Neural progenitor cell (in vitro differentiated cells): ENCODE results near the gene PPM1F. TPM values are rescaled to one million over a fixed set of nuclear protein-coding genes. Genes with fewer than 3 reads are reported as not detected.
"Not testable (repeated sequence)": the region's sequence is repeated elsewhere in the genome, so short reads cannot be mapped to it uniquely, and the experiment has no call there.

Source experiments
- DNase-seq: peaks from one replicate; pipeline ENCODE4 v3.0.0-alpha.2; 2016; ENCODE audit warnings: low spot score
- H2AFZ ChIP-seq: fragments of 200-600 bp; sonication (generic); replicated peaks from 2 replicates; pipeline ENCODE4 v1.6.1; 2016; ENCODE audit warnings: antibody characterized with exemption
- H3F3A ChIP-seq: fragments of 200-600 bp; sonication (generic); 2 replicates; pipeline ENCODE4 v1.6.1; 2016; ENCODE audit warnings: antibody characterized with exemption, low read depth
- H3K27ac ChIP-seq: fragments of 200-600 bp; sonication (generic); 2 replicates; pipeline ENCODE4 v1.5.1; 2016; ENCODE audit warnings: mild to moderate bottlenecking
- H3K27me3 ChIP-seq: fragments of 200-600 bp; sonication (generic); 2 replicates; pipeline ENCODE4 v1.6.1; 2016; ENCODE audit warnings: mild to moderate bottlenecking, moderate library complexity
- H3K36me3 ChIP-seq: fragments of 200-600 bp; sonication (generic); 2 replicates; pipeline ENCODE4 v1.5.1; 2016
- H3K4me1 ChIP-seq: fragments of 200-600 bp; sonication (generic); 2 replicates; pipeline ENCODE4 v1.6.1; 2016; ENCODE audit warnings: mixed run types
- H3K4me2 ChIP-seq: fragments of 200-600 bp; sonication (generic); 2 replicates; pipeline ENCODE4 v1.6.1; 2016
- H3K4me3 ChIP-seq: fragments of 200-600 bp; sonication (generic); 2 replicates; pipeline ENCODE4 v1.5.1; 2016
- H3K79me2 ChIP-seq: fragments of 200-600 bp; sonication (generic); 2 replicates; pipeline ENCODE4 v1.6.1; 2016; ENCODE audit warnings: low read depth
- H3K9ac ChIP-seq: fragments of 200-600 bp; sonication (generic); 2 replicates; pipeline ENCODE4 v1.6.1; 2016
- H3K9me3 ChIP-seq: fragments of 200-600 bp; sonication (generic); 2 replicates; pipeline ENCODE4 v1.5.1; 2016; ENCODE audit warnings: low read depth
- H4K20me1 ChIP-seq: fragments of 200-600 bp; sonication (generic); 2 replicates; pipeline ENCODE4 v1.6.1; 2016; ENCODE audit warnings: low read depth
- H3K27ac Mint-ChIP-seq: 3 replicates; pipeline ENCODE4 v1.8.0; 2021; ENCODE audit warnings: mixed read lengths
- H3K27me3 Mint-ChIP-seq: 2 replicates; pipeline ENCODE4 v1.8.0; 2022; ENCODE audit warnings: low read depth, mild to moderate bottlenecking, inconsistent platforms, moderate library complexity, mixed read lengths; ENCODE audit not compliant: insufficient read depth
- H3K36me3 Mint-ChIP-seq: 3 replicates; pipeline ENCODE4 v1.8.0; 2021; ENCODE audit warnings: mixed read lengths
- H3K4me1 Mint-ChIP-seq: 3 replicates; pipeline ENCODE4 v1.8.0; 2021; ENCODE audit warnings: mixed read lengths
- H3K4me3 Mint-ChIP-seq: 3 replicates; pipeline ENCODE4 v1.8.0; 2021; ENCODE audit warnings: mild to moderate bottlenecking, moderate library complexity, mixed read lengths
- H3K9me3 Mint-ChIP-seq: 3 replicates; pipeline ENCODE4 v1.8.0; 2020; ENCODE audit warnings: mixed read lengths
- CTCF ChIP-seq: fragments of 200-600 bp; sonication (generic); IDR thresholded peaks from 2 replicates; pipeline ENCODE4 v1.5.1; 2017; ENCODE audit warnings: antibody characterized with exemption, mild to moderate bottlenecking
- EZH2 ChIP-seq: fragments of 200-600 bp; sonication (generic); IDR thresholded peaks from 2 replicates; pipeline ENCODE4 v1.6.1; 2017; ENCODE audit warnings: antibody characterized with exemption, mild to moderate bottlenecking, moderate library complexity
- EZH2phosphoT487 ChIP-seq: fragments of 200-600 bp; sonication (generic); IDR thresholded peaks from 2 replicates; pipeline ENCODE4 v1.6.1; 2017; ENCODE audit warnings: antibody characterized with exemption
- total RNA-seq: library from RNA; depleted of rRNA; stranded (reverse); fragments of >200 nt; gene quantifications from 2 replicates; pipeline ENCODE4 v1.2.3, GENCODE V29; 2015; ENCODE audit warnings: low replicate concordance

PPM1F gene
- total RNA-seq, 1 donor from 2014 or later, result 18.0 TPM

GRCh38 chr22:21915624-21916308 is 36.9 kb downstream of the PPM1F start:
- H3K27me3 Mint-ChIP-seq, result peaks cover 4% of the 10 kb centered on the region
- Histone ChIP-seq H3F3A (peaks cover 27% of the 10 kb centered on the region), H4K20me1 (peaks cover 8% of the 10 kb centered on the region), H3K4me1 (peaks cover 31% of the 10 kb centered on the region), H3K9ac (no peak overlapping the region), H3K36me3 (no peaks in the 10 kb centered on the region), H3K79me2 (no peaks in the 10 kb centered on the region), H3K4me2 (no peak overlapping the region), H3K27me3 (no peaks in the 10 kb centered on the region), H3K9me3 (no peaks in the 10 kb centered on the region), H3K27ac (no peak overlapping the region), H3K4me3 (no peak overlapping the region), H2AFZ (no peak overlapping the region)
- no peaks in the 10 kb centered on the region for H3K36me3 Mint-ChIP-seq
- H3K4me1 Mint-ChIP-seq, result peaks cover 15% of the 10 kb centered on the region
- no peak overlapping the region for H3K4me3 Mint-ChIP-seq
- no peak for TF ChIP-seq EZH2phosphoT487
- no peak for TF ChIP-seq EZH2
- TF ChIP-seq CTCF, result no peak
- H3K27ac Mint-ChIP-seq, result no peak overlapping the region
- no peaks in the 10 kb centered on the region for H3K9me3 Mint-ChIP-seq
- DNase-seq, result no peak

- H3K9me3 Mint-ChIP-seq, H3K36me3 Mint-ChIP-seq, H3K4me2 ChIP-seq, H3K27ac ChIP-seq, H3K36me3 ChIP-seq, H3K27me3 ChIP-seq, H3K27ac Mint-ChIP-seq, DNase-seq, H3K79me2 ChIP-seq, H3K4me3 ChIP-seq, H3K27me3 Mint-ChIP-seq, H2AFZ ChIP-seq, H3K9ac ChIP-seq, H3K4me3 Mint-ChIP-seq, H3K9me3 ChIP-seq, H4K20me1 ChIP-seq: not testable (repeated sequence)
- peaks cover 13% of the 10 kb centered on the region for H3K4me1 Mint-ChIP-seq
- peaks cover 11% of the 10 kb centered on the region for H3F3A ChIP-seq
- peaks cover 14% of the 10 kb centered on the region for H3K4me1 ChIP-seq
These were observed 38.5 kb downstream of the PPM1F start for GRCh38 chr22:21914033-21914642.

- not testable (repeated sequence) for H3K4me1 Mint-ChIP-seq, H3K4me1 ChIP-seq, H3K79me2 ChIP-seq, H3K9me3 ChIP-seq, H3K9ac ChIP-seq, H3K27ac Mint-ChIP-seq, H3K27ac ChIP-seq, H3K4me3 Mint-ChIP-seq, H3F3A ChIP-seq, H3K36me3 ChIP-seq, H3K4me3 ChIP-seq, H2AFZ ChIP-seq, DNase-seq, H3K27me3 Mint-ChIP-seq, H3K9me3 Mint-ChIP-seq, H4K20me1 ChIP-seq, H3K36me3 Mint-ChIP-seq, H3K27me3 ChIP-seq, H3K4me2 ChIP-seq
These were observed 42.3 kb downstream of the PPM1F start for GRCh38 chr22:21910367-21910766.

GRCh38 chr22:21909871-21910270 is 42.8 kb downstream of the PPM1F start:
- H2AFZ ChIP-seq, result no peak overlapping the region
- H3K4me2 ChIP-seq, result no peak overlapping the region
- H3K9ac ChIP-seq, result no peak overlapping the region
- H3K4me1 Mint-ChIP-seq, result no peaks in the 10 kb centered on the region
- H3K4me1 ChIP-seq, result no peaks in the 10 kb centered on the region
- H3K36me3 Mint-ChIP-seq, result peaks cover 1% of the 10 kb centered on the region
- no peak overlapping the region for H3K4me3 ChIP-seq
- no peaks in the 10 kb centered on the region for H3K9me3 ChIP-seq
- no peaks in the 10 kb centered on the region for H3K36me3 ChIP-seq
- DNase-seq, result no peak
- no peak overlapping the region for H3K27ac Mint-ChIP-seq
- H3K79me2 ChIP-seq, result no peaks in the 10 kb centered on the region
- no peaks in the 10 kb centered on the region for H3K27me3 ChIP-seq
- H3K27ac ChIP-seq, result no peak overlapping the region
- no peak overlapping the region for H3K4me3 Mint-ChIP-seq
- H4K20me1 ChIP-seq, result no peaks in the 10 kb centered on the region
- peaks cover 3% of the 10 kb centered on the region for H3F3A ChIP-seq
- no peaks in the 10 kb centered on the region for H3K9me3 Mint-ChIP-seq
- TF ChIP-seq EZH2, result no peak
- TF ChIP-seq EZH2phosphoT487, result no peak
- no peak for TF ChIP-seq CTCF
- H3K27me3 Mint-ChIP-seq, result peaks cover 2% of the 10 kb centered on the region
